Measurements from ENCODE around the gene BDKRB1. TPM values are rescaled to one million over a fixed set of nuclear protein-coding genes. Genes with fewer than 3 reads are reported as not detected.

The BDKRB1 gene
- polyA plus RNA-seq, 3 donors, result not detected

- Mint-ChIP-seq H3K4me1 (peaks cover 17% of the 10 kb centered on the region), H3K9me3 (peaks cover 0 to 9% (median 7%) of the 10 kb centered on the region in 7 donors), H3K4me3 (no peak overlapping the region), H3K36me3 (no peaks in the 10 kb centered on the region), H3K27me3 (ENCODE audit: low read depth in 3 of 3) (peaks cover 2 to 3% (median 3%) of the 10 kb centered on the region in 3 donors), H3K27ac (no peak overlapping the region)
- Histone ChIP-seq H3K27ac (ENCODE audit: low read depth in 1 of 2, low read length in 2 of 2) (no peak overlapping the region), H4K20me1 (ENCODE audit: insufficient read depth, low read length) (no peaks in the 10 kb centered on the region), H3K27me3 (ENCODE audit: control insufficient read depth in 2 of 2, insufficient read depth in 2 of 2, low read length in 2 of 2) (no peaks in the 10 kb centered on the region), H3K9me3 (replicated peaks in 1 of 2; ENCODE audit: control insufficient read depth in 1 of 2, insufficient read depth in 1 of 2, low read length in 2 of 2) (peaks cover 0 to 6% of the 10 kb centered on the region in 2 donors), H3K4me2 (replicated peaks; ENCODE audit: extremely low read depth, low read length, poor library complexity, severe bottlenecking) (no peak overlapping the region), H2AFZ (ENCODE audit: insufficient read depth, low read depth, low read length, poor library complexity, severe bottlenecking) (no peak overlapping the region), H3K9ac (ENCODE audit: insufficient read depth, low read length, poor library complexity, severe bottlenecking) (no peak overlapping the region), H3K79me2 (ENCODE audit: insufficient read depth, low read length) (no peaks in the 10 kb centered on the region), H3K4me1 (ENCODE audit: control insufficient read depth in 1 of 2, insufficient read depth in 2 of 2, low read length in 2 of 2) (peaks cover 15 to 19% of the 10 kb centered on the region in 2 donors), H3K36me3 (replicated peaks in 1 of 2; ENCODE audit: control insufficient read depth in 1 of 2, insufficient read depth in 2 of 2, low read length in 2 of 2) (no peaks in the 10 kb centered on the region), H3K4me3 (replicated peaks in 1 of 3; ENCODE audit: low read depth in 2 of 3, low read length in 3 of 3) (no peak overlapping the region)
- DNase-seq, result no peak
- TF ChIP-seq CTCF (IDR thresholded peaks at IDR 0.05), result no peak
- WGBS (ENCODE audit: insufficient coverage), result 100% methylated on average over 2 of the region's 3 CpGs
- intact Hi-C loops (cut with micrococcal nuclease), result no loop called here
These were observed 10.1 kb upstream of the BDKRB1 start for GRCh38 chr14:96245710-96246538.

DNA sequence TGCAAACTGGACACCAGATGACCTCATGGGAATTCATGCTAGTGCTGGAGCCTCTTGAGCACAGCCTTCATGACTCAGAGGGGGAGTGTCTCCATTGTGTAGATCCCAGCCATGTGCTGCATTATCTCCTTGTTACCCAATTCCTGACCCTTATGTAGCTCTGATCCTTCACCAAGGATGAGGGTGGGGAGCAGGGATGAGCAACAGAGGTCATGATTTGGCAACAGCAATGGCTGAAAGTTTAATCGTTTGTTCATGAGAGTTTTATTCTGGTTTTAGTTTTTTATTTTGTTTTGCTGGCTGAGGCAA is 9.5 kb upstream of the BDKRB1 start:
- DNase-seq, result peak in 1 of 3 donors; percentile 51
- Histone ChIP-seq H3K4me2 (replicated peaks; ENCODE audit: extremely low read depth, low read length, poor library complexity, severe bottlenecking) (no peak overlapping the region), H4K20me1 (ENCODE audit: insufficient read depth, low read length) (no peaks in the 10 kb centered on the region), H3K27me3 (ENCODE audit: control insufficient read depth in 2 of 2, insufficient read depth in 2 of 2, low read length in 2 of 2) (no peaks in the 10 kb centered on the region), H2AFZ (ENCODE audit: insufficient read depth, low read depth, low read length, poor library complexity, severe bottlenecking) (no peak overlapping the region), H3K4me1 (ENCODE audit: control insufficient read depth in 1 of 2, insufficient read depth in 2 of 2, low read length in 2 of 2) (peaks cover 15 to 19% of the 10 kb centered on the region in 2 donors), H3K79me2 (ENCODE audit: insufficient read depth, low read length) (no peaks in the 10 kb centered on the region), H3K4me3 (replicated peaks in 1 of 3; ENCODE audit: low read depth in 2 of 3, low read length in 3 of 3) (no peak overlapping the region), H3K9me3 (replicated peaks in 1 of 2; ENCODE audit: control insufficient read depth in 1 of 2, insufficient read depth in 1 of 2, low read length in 2 of 2) (peaks cover 0 to 6% of the 10 kb centered on the region in 2 donors), H3K9ac (ENCODE audit: insufficient read depth, low read length, poor library complexity, severe bottlenecking) (no peak overlapping the region), H3K27ac (ENCODE audit: low read depth in 1 of 2, low read length in 2 of 2) (no peak overlapping the region), H3K36me3 (replicated peaks in 1 of 2; ENCODE audit: control insufficient read depth in 1 of 2, insufficient read depth in 2 of 2, low read length in 2 of 2) (no peaks in the 10 kb centered on the region)
- H3K27me3 Mint-ChIP-seq (ENCODE audit: low read depth in 3 of 3), result peaks cover 3% of the 10 kb centered on the region in 3 donors
- no CpG with 5 or more reads among the region's 1 CpG for WGBS (ENCODE audit: insufficient coverage)
- no peak overlapping the region for H3K27ac Mint-ChIP-seq
- no peaks in the 10 kb centered on the region for H3K36me3 Mint-ChIP-seq
- peaks cover 17% of the 10 kb centered on the region for H3K4me1 Mint-ChIP-seq
- intact Hi-C loops (cut with micrococcal nuclease), result no loop called here
- no peak for TF ChIP-seq CTCF (IDR thresholded peaks at IDR 0.05)
- peaks cover 0 to 9% (median 7%) of the 10 kb centered on the region in 7 donors for H3K9me3 Mint-ChIP-seq
- no peak overlapping the region for H3K4me3 Mint-ChIP-seq
